Esophagus muscularis mucosa (tissue), 4 donors: ENCODE measurements around the gene PRKAG2. TPM values are rescaled to one million over a fixed set of nuclear protein-coding genes. Genes with fewer than 3 reads are reported as not detected.
"Not testable (repeated sequence)": the region's sequence is repeated elsewhere in the genome, so short reads cannot be mapped to it uniquely, and the experiment has no call there.

Source experiments
- DNase-seq: peaks from one replicate; pipeline ENCODE4 v3.0.0-alpha.2; 2017; ENCODE audit errors: extremely low spot score
- H3K27ac ChIP-seq, 4 donors: fragments of 200-600 bp; sonication (generic); replicated peaks in 1 of 4; 1 replicate in 3 of 4; 2 replicates in 1 of 4; pipeline ENCODE4 v1.5.1; 2016 to 2019; ENCODE audit warnings: mild to moderate bottlenecking in 1 of 4
- H3K27me3 ChIP-seq, 4 donors: fragments of 200-600 bp; sonication (generic); one replicate each; pipeline versions ENCODE4 v1.5.1 to v1.6.0; 2016 to 2019
- H3K36me3 ChIP-seq, 4 donors: fragments of 200-600 bp; sonication (generic); one replicate each; pipeline ENCODE4 v1.5.1; 2016 to 2019
- H3K4me1 ChIP-seq, 4 donors: fragments of 200-600 bp; sonication (generic); one replicate each; pipeline ENCODE4 v1.5.1; 2016 to 2019
- H3K4me3 ChIP-seq, 4 donors: fragments of 200-600 bp; sonication (generic); 1 replicate in 2 of 4; 2 replicates in 2 of 4; pipeline ENCODE4 v1.5.1; 2016 to 2019; ENCODE audit warnings: mild to moderate bottlenecking in 4 of 4, moderate library complexity in 1 of 4
- H3K9me3 ChIP-seq, 4 donors: fragments of 200-600 bp; sonication (generic); 1 replicate in 3 of 4; 2 replicates in 1 of 4; pipeline ENCODE4 v1.5.1; 2016 to 2019
- EP300 ChIP-seq: sonication (generic); formaldehyde crosslinking; IDR thresholded peaks from one replicate; pipeline ENCODE4 v1.6.1; 2017; ENCODE audit warnings: antibody characterized with exemption
- POLR2A ChIP-seq: fragments of 450-650 bp; IDR thresholded peaks from one replicate; pipeline ENCODE4 v1.6.1; 2017; ENCODE audit warnings: antibody characterized with exemption, moderate library complexity, mild to moderate bottlenecking, low read depth
- POLR2AphosphoS5 ChIP-seq, 2 donors: sonication (generic); formaldehyde crosslinking; IDR thresholded peaks; one replicate each; pipeline ENCODE4 v1.6.1; 2017; ENCODE audit warnings: antibody characterized with exemption in 2 of 2
- WGBS: methylation state at CpG from one replicate; pipeline ENCODE4 v1.1.5; 2018; 5-methylcytosine and 5-hydroxymethylcytosine counted together
- intact Hi-C: fragments of 100-400 bp; cut with DNase I; formaldehyde crosslinking; loops from one replicate; pipeline ENCODE4 v1.15.1; 2023
- total RNA-seq, 4 donors: library from RNA; depleted of rRNA; stranded (reverse); fragments of >200 nt; gene quantifications; one replicate each; pipeline versions ENCODE4 v1.1.0 to v1.2.1, GENCODE V29; 2016
- TF ChIP-seq, protein P1 (sequence below), 3 experiments: fragments of 200-600 bp in 2 of 3; fragments of 450-650 bp in 1 of 3; sonication (generic) in 2 of 3; IDR thresholded peaks; one replicate each; pipeline ENCODE4 v1.5.1; 2017 to 2019; ENCODE audit warnings: antibody characterized with exemption in 3 of 3, mild to moderate bottlenecking in 2 of 3, moderate library complexity in 1 of 3

PRKAG2 gene
- total RNA-seq, 4 donors from 2014 or later: 51.3 to 97.2 (median 77.5) TPM

- peaks cover 0 to 15% (median 1%) of the 10 kb centered on the region in 4 donors for H3K4me1 ChIP-seq
- TF ChIP-seq POLR2AphosphoS5 (IDR thresholded peaks at IDR 0.05) (no peak), POLR2A (no peak), EP300 (no peak)
- TF ChIP-seq, protein P1, sequence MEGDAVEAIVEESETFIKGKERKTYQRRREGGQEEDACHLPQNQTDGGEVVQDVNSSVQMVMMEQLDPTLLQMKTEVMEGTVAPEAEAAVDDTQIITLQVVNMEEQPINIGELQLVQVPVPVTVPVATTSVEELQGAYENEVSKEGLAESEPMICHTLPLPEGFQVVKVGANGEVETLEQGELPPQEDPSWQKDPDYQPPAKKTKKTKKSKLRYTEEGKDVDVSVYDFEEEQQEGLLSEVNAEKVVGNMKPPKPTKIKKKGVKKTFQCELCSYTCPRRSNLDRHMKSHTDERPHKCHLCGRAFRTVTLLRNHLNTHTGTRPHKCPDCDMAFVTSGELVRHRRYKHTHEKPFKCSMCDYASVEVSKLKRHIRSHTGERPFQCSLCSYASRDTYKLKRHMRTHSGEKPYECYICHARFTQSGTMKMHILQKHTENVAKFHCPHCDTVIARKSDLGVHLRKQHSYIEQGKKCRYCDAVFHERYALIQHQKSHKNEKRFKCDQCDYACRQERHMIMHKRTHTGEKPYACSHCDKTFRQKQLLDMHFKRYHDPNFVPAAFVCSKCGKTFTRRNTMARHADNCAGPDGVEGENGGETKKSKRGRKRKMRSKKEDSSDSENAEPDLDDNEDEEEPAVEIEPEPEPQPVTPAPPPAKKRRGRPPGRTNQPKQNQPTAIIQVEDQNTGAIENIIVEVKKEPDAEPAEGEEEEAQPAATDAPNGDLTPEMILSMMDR (IDR thresholded peaks at IDR 0.05): no peak
- no peaks in the 10 kb centered on the region for H3K27me3 ChIP-seq
- 80% methylated on average over 5 of the region's 5 CpGs for WGBS
- no peaks in the 10 kb centered on the region for H3K9me3 ChIP-seq
- intact Hi-C loops: no loop called here
- H3K4me3 ChIP-seq: no peak overlapping the region
- no peak for DNase-seq
- H3K27ac ChIP-seq: no peak overlapping the region
- no peaks in the 10 kb centered on the region for H3K36me3 ChIP-seq
Measured at GRCh38 chr7:151843181-151843580, 33.7 kb downstream of the PRKAG2 start.

GRCh38 chr7:151841395-151842051 lies 35.4 kb downstream of the PRKAG2 start:
- intact Hi-C loops, DNase-seq, H3K27me3 ChIP-seq, H3K27ac ChIP-seq, H3K4me3 ChIP-seq, H3K36me3 ChIP-seq, H3K9me3 ChIP-seq: not testable (repeated sequence)
- WGBS: 91% methylated on average over 1 of the region's 1 CpG
- peaks cover 0 to 24% (median 8%) of the 10 kb centered on the region in 4 donors for H3K4me1 ChIP-seq

DNA sequence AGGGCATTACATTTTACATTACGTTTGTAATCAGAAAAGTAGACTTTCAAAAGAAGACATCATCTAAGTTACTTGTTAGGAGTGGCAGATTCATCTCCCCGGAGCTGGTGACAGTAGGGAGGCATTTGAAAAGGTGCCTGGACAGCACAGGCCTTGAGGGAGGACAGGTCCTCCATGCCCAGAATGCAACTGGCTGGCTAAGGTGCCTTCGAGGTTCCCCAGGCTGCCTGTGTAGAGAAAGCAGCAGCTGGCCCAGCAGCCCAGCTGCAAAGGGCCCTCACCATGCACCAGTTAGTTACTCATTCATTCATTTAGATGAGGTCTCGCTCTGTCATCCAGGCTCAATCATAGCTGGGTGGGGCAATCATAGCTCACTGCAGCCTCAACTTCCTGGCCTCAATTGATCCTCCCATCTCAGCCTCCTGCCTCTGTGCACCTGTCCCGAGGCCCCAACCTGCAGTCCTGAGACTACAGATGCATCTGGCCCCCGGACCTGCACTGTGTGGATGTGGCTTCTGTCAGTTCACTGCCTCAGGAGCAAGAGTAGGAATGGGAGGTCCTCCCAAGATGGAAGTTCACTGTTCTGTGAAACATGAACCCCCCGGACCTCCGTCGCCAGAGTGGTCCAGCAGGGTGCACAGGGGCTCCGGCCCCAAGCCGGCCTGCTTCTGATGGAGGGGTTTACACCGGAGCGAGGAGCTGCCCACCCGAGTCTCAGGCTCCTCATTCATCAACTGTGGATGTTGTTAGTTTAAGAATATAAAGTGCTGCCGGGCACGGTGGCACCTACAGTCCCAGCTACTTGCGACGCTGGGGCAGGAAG lies 36.6 kb downstream of the PRKAG2 start:
- peaks cover 0 to 24% (median 8%) of the 10 kb centered on the region in 4 donors for H3K4me1 ChIP-seq
- intact Hi-C loops: no loop called here
- H3K27ac ChIP-seq: no peak overlapping the region
- H3K9me3 ChIP-seq: no peaks in the 10 kb centered on the region
- no peak overlapping the region for H3K4me3 ChIP-seq
- DNase-seq: no peak
- H3K27me3 ChIP-seq: no peaks in the 10 kb centered on the region
- 88% methylated on average over 16 of the region's 18 CpGs for WGBS
- TF ChIP-seq, protein P1 (IDR thresholded peaks at IDR 0.05): no peak
- TF ChIP-seq EP300 (no peak), POLR2A (no peak), POLR2AphosphoS5 (IDR thresholded peaks at IDR 0.05) (no peak)
- H3K36me3 ChIP-seq: no peaks in the 10 kb centered on the region

DNA sequence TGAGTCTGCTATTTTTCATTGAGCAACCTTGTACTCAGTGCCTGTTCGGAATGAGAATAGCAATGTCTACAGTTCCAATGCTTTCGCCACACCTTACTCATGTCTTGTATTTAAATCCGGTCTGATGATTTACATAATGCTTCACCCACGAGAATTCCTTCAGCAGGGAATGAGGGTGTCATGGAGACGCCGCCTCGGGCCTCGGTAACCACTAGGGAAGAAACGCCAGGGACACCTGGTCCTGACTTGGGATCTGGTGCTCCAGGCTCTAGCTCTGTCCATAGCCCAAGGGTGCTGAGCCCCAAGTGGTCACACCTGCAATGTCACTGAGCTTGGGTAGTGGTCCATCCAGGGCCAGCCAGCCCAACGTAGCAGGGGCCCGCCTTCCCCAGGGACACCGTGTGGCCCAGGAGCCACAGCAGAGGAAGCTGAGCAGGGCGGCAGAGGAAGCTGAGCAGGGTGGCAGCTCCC lies 37.4 kb downstream of the PRKAG2 start:
- 76% methylated on average over 13 of the region's 13 CpGs for WGBS
- H3K9me3 ChIP-seq: no peaks in the 10 kb centered on the region
- H3K4me3 ChIP-seq: no peak overlapping the region
- no peak overlapping the region for H3K27ac ChIP-seq
- H3K36me3 ChIP-seq: no peaks in the 10 kb centered on the region
- H3K27me3 ChIP-seq: no peaks in the 10 kb centered on the region
- intact Hi-C loops: no loop called here
- no peak for DNase-seq
- TF ChIP-seq POLR2AphosphoS5 (IDR thresholded peaks at IDR 0.05): no peak
- TF ChIP-seq, protein P1 (IDR thresholded peaks at IDR 0.05): no peak
- H3K4me1 ChIP-seq: peaks cover 0 to 24% (median 8%) of the 10 kb centered on the region in 4 donors

DNA sequence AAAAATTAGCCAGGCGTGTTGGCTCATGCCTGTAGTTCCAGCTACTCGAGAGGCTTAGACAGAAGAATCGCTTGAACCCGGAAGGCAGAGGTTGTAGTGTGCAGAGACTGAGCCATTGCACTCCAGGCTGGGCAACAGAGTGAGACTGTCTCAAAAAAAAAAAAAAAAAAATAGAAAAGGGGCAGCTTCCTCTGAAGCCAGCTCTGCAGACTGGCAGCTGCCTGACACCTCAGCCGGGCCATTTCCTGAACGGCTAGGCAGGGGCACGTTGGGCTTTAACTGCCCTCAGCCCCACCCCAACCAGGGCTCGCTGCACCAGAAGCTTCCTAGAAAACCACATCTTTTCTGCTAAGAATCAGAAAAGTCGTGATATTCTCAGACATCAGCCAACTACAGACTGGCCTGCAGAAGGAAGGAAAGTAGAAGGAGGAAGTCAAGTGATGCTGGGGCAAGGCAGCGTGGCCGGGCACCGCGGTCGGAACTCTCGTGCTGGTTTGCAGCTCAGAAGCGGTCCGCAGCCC lies 38.0 kb downstream of the PRKAG2 start:
- Histone ChIP-seq H3K27ac (no peak overlapping the region), H3K4me1 (peaks cover 0 to 24% (median 8%) of the 10 kb centered on the region in 4 donors), H3K36me3 (no peaks in the 10 kb centered on the region), H3K9me3 (no peaks in the 10 kb centered on the region), H3K4me3 (no peak overlapping the region), H3K27me3 (no peaks in the 10 kb centered on the region)
- intact Hi-C loops: no loop called here
- DNase-seq: no peak
- TF ChIP-seq POLR2A (no peak), POLR2AphosphoS5 (IDR thresholded peaks at IDR 0.05) (no peak), EP300 (no peak)
- TF ChIP-seq, protein P1 (IDR thresholded peaks at IDR 0.05): no peak
- WGBS: 64% methylated on average over 10 of the region's 17 CpGs
